Mammary epithelial cell (primary cell): ENCODE results near the gene GALNT13.

Source experiments
- EZH2 ChIP-seq: IDR thresholded peaks from 2 replicates; pipeline ENCODE4 v1.6.1; 2012; ENCODE audit warnings: low read length, inconsistent platforms, borderline replicate concordance
- TF ChIP-seq, protein P1 (sequence below), 2 donors: IDR thresholded peaks in 1 of 2; conservative IDR thresholded peaks in 1 of 2; 2 replicates each; pipeline ENCODE4 v1.5.1; 2011 to 2012; ENCODE audit warnings: inconsistent platforms in 2 of 2, low read length in 2 of 2, mild to moderate bottlenecking in 2 of 2, control low read depth in 1 of 2, low read depth in 1 of 2; ENCODE audit not compliant: insufficient read depth in 1 of 2; ENCODE audit errors: extremely low read depth in 1 of 2

DNA sequence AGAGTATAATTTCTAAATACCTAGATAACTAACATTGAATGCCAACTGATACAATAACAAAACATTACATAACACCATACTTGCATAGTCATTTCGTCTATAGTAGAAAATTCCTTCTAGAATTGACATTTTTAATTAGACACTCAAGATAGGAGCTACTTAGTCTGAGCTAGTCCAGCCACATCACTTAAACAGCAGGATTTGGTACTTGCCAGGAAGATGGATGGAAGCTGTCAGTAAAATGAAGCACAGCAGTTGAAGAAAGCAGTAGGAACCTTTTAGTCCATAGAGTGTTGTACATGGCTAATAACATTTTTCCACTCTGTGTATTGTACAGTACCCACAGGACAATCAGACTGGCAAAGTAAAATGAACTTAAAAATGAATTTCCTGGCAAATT lies 372.0 kb downstream of the GALNT13 start:
- no peak for TF ChIP-seq EZH2
- TF ChIP-seq, protein P1, sequence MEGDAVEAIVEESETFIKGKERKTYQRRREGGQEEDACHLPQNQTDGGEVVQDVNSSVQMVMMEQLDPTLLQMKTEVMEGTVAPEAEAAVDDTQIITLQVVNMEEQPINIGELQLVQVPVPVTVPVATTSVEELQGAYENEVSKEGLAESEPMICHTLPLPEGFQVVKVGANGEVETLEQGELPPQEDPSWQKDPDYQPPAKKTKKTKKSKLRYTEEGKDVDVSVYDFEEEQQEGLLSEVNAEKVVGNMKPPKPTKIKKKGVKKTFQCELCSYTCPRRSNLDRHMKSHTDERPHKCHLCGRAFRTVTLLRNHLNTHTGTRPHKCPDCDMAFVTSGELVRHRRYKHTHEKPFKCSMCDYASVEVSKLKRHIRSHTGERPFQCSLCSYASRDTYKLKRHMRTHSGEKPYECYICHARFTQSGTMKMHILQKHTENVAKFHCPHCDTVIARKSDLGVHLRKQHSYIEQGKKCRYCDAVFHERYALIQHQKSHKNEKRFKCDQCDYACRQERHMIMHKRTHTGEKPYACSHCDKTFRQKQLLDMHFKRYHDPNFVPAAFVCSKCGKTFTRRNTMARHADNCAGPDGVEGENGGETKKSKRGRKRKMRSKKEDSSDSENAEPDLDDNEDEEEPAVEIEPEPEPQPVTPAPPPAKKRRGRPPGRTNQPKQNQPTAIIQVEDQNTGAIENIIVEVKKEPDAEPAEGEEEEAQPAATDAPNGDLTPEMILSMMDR (conservative IDR thresholded peaks at IDR 0.05 in 1 of 2, IDR thresholded peaks at IDR 0.05 in 1 of 2; ENCODE audit: extremely low read depth in 1 of 2, insufficient read depth in 1 of 2, low read depth in 1 of 2, low read length in 2 of 2), result no peak
